ENCODE data around the gene TRIM41. TPM values are rescaled to one million over a fixed set of nuclear protein-coding genes. Genes with fewer than 3 reads are reported as not detected.

The TRIM41 gene
- total and polyA plus RNA-seq, 9 of the 15 experiments (the other 6 are each of a cell fraction or from before 2014, with no cell fraction given), result 1.8 to 47.6 (median 20.9) TPM

- intact Hi-C loops (cut with micrococcal nuclease) (no loop called here), in situ Hi-C loops (cut with MboI) (no loop called here)
- DNase-seq (ENCODE audit: extremely low read depth in 1 of 4, low spot score in 3 of 4) (no peak), ATAC-seq (no peak), FAIRE-seq (no peak)
- H3K27me3 ChIP-seq (ENCODE audit: control insufficient read depth in 2 of 2, insufficient read depth in 2 of 2, low read length in 2 of 2), result no peaks in the 10 kb centered on the region
- peaks cover 8% of the 10 kb centered on the region for H3K9me1 ChIP-seq (ENCODE audit: control insufficient read depth, insufficient read depth, low read length)
- H3K27ac ChIP-seq (ENCODE audit: extremely low read depth, low read depth, low read length), result peak overlapping the region; percentile 99
- H3K9ac ChIP-seq (ENCODE audit: insufficient read depth in 1 of 2, low read depth in 2 of 2, low read length in 2 of 2), result peak overlapping the region; percentile 99 to 100
- 5% methylated on average over 6 of the region's 6 CpGs for WGBS (ENCODE audit: insufficient coverage, low coverage, missing lambda C conversion rate)
- H3K9me3 ChIP-seq (replicated peaks; ENCODE audit: control insufficient read depth, insufficient read depth, low read depth, low read length), result no peaks in the 10 kb centered on the region
- POLR2A ChIA-PET, result interaction anchor here (1.2 to 17.5 kb wide), 5 partner anchors 8 to 61 kb away, joined by 3 to 185 read pairs (median 5); partner anchors contain the start of genes TRIM41 and TRIM52
- no peak overlapping the region for H2AFZ ChIP-seq (ENCODE audit: low read depth, low read length)
- peaks cover 55% of the 10 kb centered on the region for H4K20me1 ChIP-seq (replicated peaks; ENCODE audit: control insufficient read depth, insufficient read depth, low read length)
- peaks cover 64% of the 10 kb centered on the region for H3K36me3 ChIP-seq (ENCODE audit: control insufficient read depth, insufficient read depth, low read length)
- peaks cover 93% of the 10 kb centered on the region for H3K79me2 ChIP-seq (ENCODE audit: control insufficient read depth, insufficient read depth, low read length)
- BruUV-seq (replicated peaks), result no TSS peak
- peaks cover 31 to 49% of the 10 kb centered on the region in 2 experiments; a peak in 4 of 5 replicates for H3K4me1 ChIP-seq (replicated peaks in 1 of 2; ENCODE audit: control insufficient read depth in 2 of 2, insufficient read depth in 2 of 2, low read length in 2 of 2)
- CTCF ChIA-PET (ENCODE audit: low intra/inter-chr PET ratio), result interaction anchor here (0.7 kb wide), 1 partner anchor 14 kb away, joined by 3 read pairs; no protein-coding TSS in a partner anchor
- peak overlapping the region; percentile 93 for H3K4me2 ChIP-seq (ENCODE audit: insufficient read depth, low read length)
- peak overlapping the region; percentile 94 for H3K4me3 ChIP-seq
- TF ChIP-seq ZNF282 (CRISPR knock-in tag; IDR thresholded peaks at IDR 0.05) (no peak), SMARCE1 (IDR thresholded peaks at IDR 0.05) (no peak), ZZZ3 (IDR thresholded peaks at IDR 0.05) (no peak), GTF2B (IDR thresholded peaks at IDR 0.05; ENCODE audit: extremely low read depth, insufficient read length) (no peak), NCOA2 (IDR thresholded peaks at IDR 0.05; ENCODE audit: partially characterized antibody in 2 of 2) (no peak), ZNF121 (CRISPR knock-in tag; conservative IDR thresholded peaks at IDR 0.05) (no peak), PHF20 (IDR thresholded peaks at IDR 0.05; ENCODE audit: partially characterized antibody) (no peak), POU5F1 (IDR thresholded peaks at IDR 0.05; ENCODE audit: borderline replicate concordance, low read depth, low read length, partially characterized antibody) (no peak), KLF13 (tag; IDR thresholded peaks at IDR 0.05; ENCODE audit: borderline replicate concordance, low read depth) (0 out of 2 replicates have a peak, but pooled peaks have one; percentile 24), SUPT5H (IDR thresholded peaks at IDR 0.05) (no peak), KLF1 (tag; IDR thresholded peaks at IDR 0.05) (no peak), ZNF589 (CRISPR knock-in tag; IDR thresholded peaks at IDR 0.05; ENCODE audit: low read depth) (no peak), GABPB2 (CRISPR knock-in tag; conservative IDR thresholded peaks at IDR 0.05) (no peak), E2F6 (IDR thresholded peaks at IDR 0.05; ENCODE audit: borderline replicate concordance in 1 of 2, extremely low read depth in 1 of 2, insufficient read depth in 1 of 2, insufficient read length in 1 of 2, low read depth in 1 of 2, low read length in 1 of 2, poor library complexity in 1 of 2, severe bottlenecking in 1 of 2) (no peak), NFIC (IDR thresholded peaks at IDR 0.05) (no peak), KLF10 (CRISPR knock-in tag; IDR thresholded peaks at IDR 0.05) (no peak), HNRNPL (IDR thresholded peaks at IDR 0.05; ENCODE audit: low read depth, low read length) (no peak)
Observed at GRCh38 chr5:181242031-181242451, 19.0 kb downstream of the TRIM41 start.

All from K562 (cell line).